HCT116 (cell line): Measurements from ENCODE around the gene FAM216B. TPM values are rescaled to one million over a fixed set of nuclear protein-coding genes. Genes with fewer than 3 reads are reported as not detected.

Source experiments
- ATAC-seq: fragments of 200-7000 bp; cut with Tn5 transposase; 2 replicates; pipeline ENCODE4 v1.9.1; 2020; ENCODE audit warnings: mild to moderate bottlenecking, moderate library complexity
- BruUV-seq: library from RNA; stranded (reverse); fragments of 400-500 nt; replicated peaks from 2 replicates; lab custom pipeline; 2021; lab: Mats Ljungman, UMichigan
- CTCF ChIA-PET: fragments of 300-600 bp; sonication (Branson Sonifier 250); formaldehyde crosslinking; loops from one replicate; lab custom pipeline; 2021; ENCODE audit warnings: antibody characterized with exemption; lab: Charles Lee
- POLR2A ChIA-PET: fragments of 300-600, 350-600 bp; sonication (Branson Sonifier 250); formaldehyde crosslinking; loops from one replicate; lab custom pipeline; 2021; ENCODE audit warnings: antibody characterized with exemption; lab: Charles Lee
- RAD21 ChIA-PET, 2 experiments: fragments of 300-600 bp; sonication (Branson Sonifier 250); formaldehyde crosslinking; loops; one replicate each; lab custom pipeline; 2023; ENCODE audit warnings: low total read pairs in 2 of 2; ENCODE audit not compliant: uncharacterized antibody in 2 of 2, unreplicated experiment in 2 of 2, low non-redundant PET in 1 of 2; lab: Charles Lee
- DNase-seq: peaks from one replicate; pipeline ENCODE4 v3.0.0-alpha.2; 2010; ENCODE audit warnings: low read depth, low spot score
- H2AFZ ChIP-seq: fragments of 200-600 bp; shearing (Covaris generic), sonication (generic); 2 replicates; pipeline ENCODE4 v1.6.1; 2017; ENCODE audit warnings: low read depth, mixed run types, mixed read lengths, antibody characterized with exemption, low read length; ENCODE audit not compliant: poor library complexity, severe bottlenecking
- H3K27ac ChIP-seq: 2 replicates; pipeline ENCODE4 v1.5.1; 2012; ENCODE audit warnings: low read depth, low read length
- H3K27me3 ChIP-seq: fragments of 200-600 bp; sonication (generic); 2 replicates; pipeline ENCODE4 v1.6.1; 2016; ENCODE audit warnings: mixed run types, low read length, mixed read lengths; ENCODE audit not compliant: insufficient read depth
- H3K36me3 ChIP-seq, 2 experiments: fragments of 200-500 bp in 1 of 2; fragments of 200-600 bp in 1 of 2; sonication (Bioruptor generic) in 1 of 2; sonication (generic) in 1 of 2; 2 replicates each; pipeline versions ENCODE4 v1.5.1 to v1.6.1; 2014 to 2016; ENCODE audit warnings: low read length in 2 of 2, inconsistent platforms in 1 of 2, mixed read lengths in 1 of 2, mixed run types in 1 of 2; ENCODE audit not compliant: insufficient read depth in 2 of 2, control insufficient read depth in 1 of 2
- H3K4me1 ChIP-seq, 2 experiments: fragments of 200-600 bp in 1 of 2; sonication (generic) in 1 of 2; 2 replicates each; pipeline versions ENCODE4 v1.5.1 to v1.6.1; 2012 to 2017; ENCODE audit warnings: low read length in 2 of 2, inconsistent platforms in 1 of 2, mild to moderate bottlenecking in 1 of 2, mixed read lengths in 1 of 2, mixed run types in 1 of 2, moderate library complexity in 1 of 2; ENCODE audit not compliant: insufficient read depth in 2 of 2, control insufficient read depth in 1 of 2
- H3K4me2 ChIP-seq: fragments of 200-600 bp; sonication (generic); 2 replicates; pipeline ENCODE4 v1.6.1; 2017; ENCODE audit warnings: mixed run types, low read length, mixed read lengths
- H3K4me3 ChIP-seq, 2 experiments: fragments of 200-600 bp in 1 of 2; sonication (generic) in 1 of 2; replicated peaks in 1 of 2; 2 replicates each; pipeline ENCODE4 v1.5.1; 2011 to 2016; ENCODE audit warnings: low read length in 2 of 2, control low read depth in 1 of 2, low read depth in 1 of 2, mild to moderate bottlenecking in 1 of 2, mixed read lengths in 1 of 2, mixed run types in 1 of 2
- H3K79me2 ChIP-seq: fragments of 200-600 bp; sonication (generic); 2 replicates; pipeline ENCODE4 v1.6.1; 2017; ENCODE audit warnings: mild to moderate bottlenecking, mixed run types, low read length, moderate library complexity, mixed read lengths; ENCODE audit not compliant: insufficient read depth
- H3K9ac ChIP-seq: fragments of 200-600 bp; sonication (generic); 2 replicates; pipeline ENCODE4 v1.6.1; 2016; ENCODE audit warnings: low read length, mixed read lengths
- H3K9me2 ChIP-seq: fragments of 200-600 bp; sonication (generic), shearing (Covaris generic); 2 replicates; pipeline ENCODE4 v1.6.1; 2017; ENCODE audit warnings: mixed run types, mild to moderate bottlenecking, moderate library complexity; ENCODE audit not compliant: insufficient read depth
- H3K9me3 ChIP-seq, 2 experiments: fragments of 200-500 bp in 1 of 2; fragments of 200-600 bp in 1 of 2; sonication (Bioruptor generic) in 1 of 2; sonication (generic) in 1 of 2; 2 replicates each; pipeline ENCODE4 v1.6.1; 2014 to 2017; ENCODE audit warnings: low read length in 2 of 2, mixed read lengths in 2 of 2, inconsistent platforms in 1 of 2, low read depth in 1 of 2, mild to moderate bottlenecking in 1 of 2, mixed run types in 1 of 2, moderate library complexity in 1 of 2; ENCODE audit not compliant: control insufficient read depth in 1 of 2, insufficient read depth in 1 of 2
- H4K20me1 ChIP-seq: fragments of 200-600 bp; sonication (generic), shearing (Covaris generic); 2 replicates; pipeline ENCODE4 v1.6.1; 2017; ENCODE audit warnings: mixed run types, mild to moderate bottlenecking, moderate library complexity; ENCODE audit not compliant: insufficient read depth
- ATF3 ChIP-seq: IDR thresholded peaks from 2 replicates; pipeline ENCODE4 v1.6.1; 2012
- EGR1 ChIP-seq: IDR thresholded peaks from 2 replicates; pipeline ENCODE4 v1.6.1; 2012; ENCODE audit warnings: low read depth
- EZH2phosphoT487 ChIP-seq: fragments of 200-600 bp; IDR thresholded peaks from 2 replicates; pipeline ENCODE4 v1.6.1; 2018; ENCODE audit warnings: antibody characterized with exemption, borderline replicate concordance
- FOSL1 ChIP-seq: IDR thresholded peaks from 2 replicates; pipeline ENCODE4 v1.6.1; 2012; ENCODE audit warnings: low read depth
- JUND ChIP-seq: IDR thresholded peaks from 2 replicates; pipeline ENCODE4 v1.6.1; 2012
- POLR2A ChIP-seq: IDR thresholded peaks from 2 replicates; pipeline ENCODE4 v1.7.0; 2011; ENCODE audit warnings: borderline replicate concordance; ENCODE audit not compliant: insufficient read depth, insufficient read length; ENCODE audit errors: extremely low read depth
- REST ChIP-seq: IDR thresholded peaks from 2 replicates; pipeline ENCODE4 v1.6.1; 2012; ENCODE audit warnings: low read depth
- SIN3A ChIP-seq: IDR thresholded peaks from 2 replicates; pipeline ENCODE4 v1.6.1; 2012; ENCODE audit warnings: low read depth
- SRF ChIP-seq: IDR thresholded peaks from 2 replicates; pipeline ENCODE4 v1.6.1; 2012; ENCODE audit warnings: low read depth
- TCF7L2 ChIP-seq: IDR thresholded peaks from 2 replicates; pipeline ENCODE4 v1.7.0; 2011; ENCODE audit warnings: borderline replicate concordance, inconsistent platforms; ENCODE audit not compliant: insufficient read depth, insufficient read length; ENCODE audit errors: extremely low read depth
- YY1 ChIP-seq: IDR thresholded peaks from 2 replicates; pipeline ENCODE4 v1.6.1; 2011; ENCODE audit warnings: low read length, low read depth, moderate library complexity, mild to moderate bottlenecking; ENCODE audit not compliant: insufficient replicate concordance; ENCODE audit errors: extremely low read depth
- ZFX ChIP-seq: fragments of 450-650 bp; IDR thresholded peaks from 2 replicates; pipeline ENCODE4 v1.6.1; 2017
- ZNF274 ChIP-seq: fragments of 200-500 bp; sonication (Bioruptor generic); IDR thresholded peaks from 2 replicates; pipeline ENCODE4 v1.6.1; 2014; ENCODE audit warnings: mild to moderate bottlenecking, low read depth, low read length, inconsistent platforms
- intact Hi-C: fragments of 100-400 bp; cut with micrococcal nuclease; formaldehyde crosslinking; loops from 2 replicates; pipeline ENCODE4 v1.10.0; 2022
- total RNA-seq: library from RNA; stranded (reverse); gene quantifications from one replicate; pipeline ENCODE4 v1.2.1, GENCODE V29; 2021; ENCODE audit not compliant: unreplicated experiment
- TF ChIP-seq, protein P1 (sequence below): IDR thresholded peaks from 2 replicates; pipeline ENCODE4 v1.6.1; 2011; ENCODE audit warnings: mild to moderate bottlenecking, low read length, moderate library complexity; ENCODE audit not compliant: insufficient replicate concordance; ENCODE audit errors: extremely low read depth
- TF ChIP-seq, protein P2 (sequence below), 3 experiments: fragments of 200-600 bp in 1 of 3; sonication (generic) in 1 of 3; IDR thresholded peaks in 2 of 3; conservative IDR thresholded peaks in 1 of 3; 2 replicates each; pipeline ENCODE4 v1.5.1; 2012 to 2017; ENCODE audit warnings: low read depth in 2 of 3, low read length in 2 of 3, antibody characterized with exemption in 1 of 3, borderline replicate concordance in 1 of 3, control low read depth in 1 of 3, mild to moderate bottlenecking in 1 of 3, mixed read lengths in 1 of 3, mixed run types in 1 of 3, moderate library complexity in 1 of 3; ENCODE audit not compliant: insufficient read depth in 1 of 3

FAM216B gene
- total RNA-seq, 1 experiment from 2014 or later: not detected

DNA sequence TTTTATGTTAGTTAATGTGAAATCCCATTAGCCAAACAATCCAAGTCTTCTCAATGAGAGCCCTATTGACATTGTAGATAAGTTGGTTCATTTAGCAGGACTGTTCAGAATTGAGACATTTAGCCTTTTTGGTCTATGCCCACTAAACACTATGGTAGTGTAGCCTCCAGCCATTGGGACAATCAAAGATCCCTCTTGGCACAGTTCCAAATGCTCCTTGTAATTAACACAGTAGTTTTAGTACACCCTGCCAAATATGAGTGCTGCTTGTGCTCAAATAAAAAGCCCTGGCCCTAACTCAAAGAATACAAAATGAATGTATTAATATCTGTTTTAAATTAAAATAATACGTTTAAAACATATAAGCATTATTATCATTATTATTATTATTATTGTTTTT is 15.4 kb upstream of the FAM216B start:
- H2AFZ ChIP-seq: no peak overlapping the region
- no peak for TF ChIP-seq JUND
- no peak for TF ChIP-seq EZH2phosphoT487
- no peak for TF ChIP-seq YY1
- TF ChIP-seq SIN3A: no peak
- TF ChIP-seq, protein P1, sequence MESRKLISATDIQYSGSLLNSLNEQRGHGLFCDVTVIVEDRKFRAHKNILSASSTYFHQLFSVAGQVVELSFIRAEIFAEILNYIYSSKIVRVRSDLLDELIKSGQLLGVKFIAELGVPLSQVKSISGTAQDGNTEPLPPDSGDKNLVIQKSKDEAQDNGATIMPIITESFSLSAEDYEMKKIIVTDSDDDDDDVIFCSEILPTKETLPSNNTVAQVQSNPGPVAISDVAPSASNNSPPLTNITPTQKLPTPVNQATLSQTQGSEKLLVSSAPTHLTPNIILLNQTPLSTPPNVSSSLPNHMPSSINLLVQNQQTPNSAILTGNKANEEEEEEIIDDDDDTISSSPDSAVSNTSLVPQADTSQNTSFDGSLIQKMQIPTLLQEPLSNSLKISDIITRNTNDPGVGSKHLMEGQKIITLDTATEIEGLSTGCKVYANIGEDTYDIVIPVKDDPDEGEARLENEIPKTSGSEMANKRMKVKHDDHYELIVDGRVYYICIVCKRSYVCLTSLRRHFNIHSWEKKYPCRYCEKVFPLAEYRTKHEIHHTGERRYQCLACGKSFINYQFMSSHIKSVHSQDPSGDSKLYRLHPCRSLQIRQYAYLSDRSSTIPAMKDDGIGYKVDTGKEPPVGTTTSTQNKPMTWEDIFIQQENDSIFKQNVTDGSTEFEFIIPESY: no peak
- TF ChIP-seq ZFX: no peak
- TF ChIP-seq EGR1: no peak
- no peak for TF ChIP-seq FOSL1
- no peak for TF ChIP-seq ATF3
- TF ChIP-seq SRF: no peak
- TF ChIP-seq, protein P2, sequence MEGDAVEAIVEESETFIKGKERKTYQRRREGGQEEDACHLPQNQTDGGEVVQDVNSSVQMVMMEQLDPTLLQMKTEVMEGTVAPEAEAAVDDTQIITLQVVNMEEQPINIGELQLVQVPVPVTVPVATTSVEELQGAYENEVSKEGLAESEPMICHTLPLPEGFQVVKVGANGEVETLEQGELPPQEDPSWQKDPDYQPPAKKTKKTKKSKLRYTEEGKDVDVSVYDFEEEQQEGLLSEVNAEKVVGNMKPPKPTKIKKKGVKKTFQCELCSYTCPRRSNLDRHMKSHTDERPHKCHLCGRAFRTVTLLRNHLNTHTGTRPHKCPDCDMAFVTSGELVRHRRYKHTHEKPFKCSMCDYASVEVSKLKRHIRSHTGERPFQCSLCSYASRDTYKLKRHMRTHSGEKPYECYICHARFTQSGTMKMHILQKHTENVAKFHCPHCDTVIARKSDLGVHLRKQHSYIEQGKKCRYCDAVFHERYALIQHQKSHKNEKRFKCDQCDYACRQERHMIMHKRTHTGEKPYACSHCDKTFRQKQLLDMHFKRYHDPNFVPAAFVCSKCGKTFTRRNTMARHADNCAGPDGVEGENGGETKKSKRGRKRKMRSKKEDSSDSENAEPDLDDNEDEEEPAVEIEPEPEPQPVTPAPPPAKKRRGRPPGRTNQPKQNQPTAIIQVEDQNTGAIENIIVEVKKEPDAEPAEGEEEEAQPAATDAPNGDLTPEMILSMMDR (IDR thresholded peaks at IDR 0.05 in 2 of 3, conservative IDR thresholded peaks at IDR 0.05 in 1 of 3; ENCODE audit: borderline replicate concordance in 1 of 3, insufficient read depth in 1 of 3, low read depth in 2 of 3, low read length in 2 of 3): no peak
- TF ChIP-seq TCF7L2: no peak
- no peak for TF ChIP-seq REST
- TF ChIP-seq ZNF274: no peak
- TF ChIP-seq POLR2A: no peak
- TF ChIP-seq, all 23 proteins: peak for 0
- ATAC-seq (no peak), DNase-seq (no peak)
- no peak overlapping the region for H3K4me3 ChIP-seq
- H3K27ac ChIP-seq: no peak overlapping the region
- H4K20me1 ChIP-seq: no peaks in the 10 kb centered on the region
- H3K4me1 ChIP-seq: no peaks in the 10 kb centered on the region
- no peaks in the 10 kb centered on the region for H3K9me2 ChIP-seq
- intact Hi-C loops: no loop called here
- POLR2A ChIA-PET: no interaction called here
- CTCF ChIA-PET: no interaction called here
- no peaks in the 10 kb centered on the region for H3K27me3 ChIP-seq
- no TSS peak for BruUV-seq
- 0 out of 4 replicates have a peak, but pooled peaks cover 0 to 3% of the 10 kb centered on the region in 2 experiments for H3K9me3 ChIP-seq
- RAD21 ChIA-PET: no interaction called here
- no peaks in the 10 kb centered on the region for H3K36me3 ChIP-seq
- H3K9ac ChIP-seq: no peak overlapping the region
- H3K79me2 ChIP-seq: no peaks in the 10 kb centered on the region
- H3K4me2 ChIP-seq: no peak overlapping the region
